OCI-LY3 (cell line): ENCODE measurements around the gene IFNA13.

Experiments
- H2AFZ ChIP-seq: fragments of 200-600, 300-600 bp; shearing (Covaris generic); 2 replicates; pipeline ENCODE4 v1.6.0; 2014; ENCODE audit warnings: antibody characterized with exemption, low read depth, low read length
- H3K27ac ChIP-seq: fragments of 200-600, 300-600 bp; sonication (generic); 2 replicates; pipeline ENCODE4 v1.5.1; 2014; ENCODE audit warnings: mild to moderate bottlenecking, low read length, moderate library complexity, mixed read lengths
- H3K27me3 ChIP-seq: fragments of 200-600, 300-600 bp; sonication (generic); 2 replicates; pipeline ENCODE4 v1.6.1; 2014; ENCODE audit warnings: low read depth, low read length, mixed read lengths
- H3K36me3 ChIP-seq: fragments of 200-600, 300-600 bp; sonication (generic); replicated peaks from 2 replicates; pipeline ENCODE3; 2014; ENCODE audit warnings: low read depth, low read length, mixed read lengths
- H3K4me1 ChIP-seq: fragments of 300-600, 200-600 bp; sonication (generic); 2 replicates; pipeline ENCODE4 v1.6.1; 2014; ENCODE audit warnings: low read length, mixed read lengths
- H3K4me2 ChIP-seq: fragments of 200-600, 300-600 bp; sonication (generic); 2 replicates; pipeline ENCODE4 v1.6.1; 2014; ENCODE audit warnings: low read length, mixed read lengths
- H3K4me3 ChIP-seq: fragments of 300-600, 200-600 bp; sonication (generic); 2 replicates; pipeline ENCODE4 v1.5.1; 2014; ENCODE audit warnings: antibody characterized with exemption, mild to moderate bottlenecking, low read length, moderate library complexity
- H3K79me2 ChIP-seq: fragments of 300-600, 200-600 bp; shearing (Covaris generic); 2 replicates; pipeline ENCODE4 v1.6.1; 2014; ENCODE audit warnings: mild to moderate bottlenecking, low read length, mixed read lengths
- H3K9ac ChIP-seq: fragments of 300-600, 200-600 bp; shearing (Covaris generic); 2 replicates; pipeline ENCODE4 v1.6.0; 2014; ENCODE audit warnings: mild to moderate bottlenecking, low read length, moderate library complexity
- H3K9me3 ChIP-seq: fragments of 200-600, 300-600 bp; shearing (Covaris generic); 2 replicates; pipeline ENCODE4 v1.6.1; 2014; ENCODE audit warnings: low read length, mixed read lengths; ENCODE audit not compliant: insufficient read depth
- H4K20me1 ChIP-seq: fragments of 200-600, 300-600 bp; sonication (generic); 2 replicates; pipeline ENCODE4 v1.6.1; 2016; ENCODE audit warnings: low read length, mixed read lengths; ENCODE audit not compliant: insufficient read depth
- EZH2phosphoT487 ChIP-seq: fragments of 200-600 bp; shearing (Covaris generic); IDR thresholded peaks from 2 replicates; pipeline ENCODE4 v1.6.1; 2018; ENCODE audit warnings: antibody characterized with exemption, mixed run types, low read depth
- TF ChIP-seq, protein P1 (sequence below): fragments of 200-600, 300-600 bp; sonication (generic); IDR thresholded peaks from 2 replicates; pipeline ENCODE4 v1.5.1; 2014; ENCODE audit warnings: antibody characterized with exemption, low read length, low read depth

Gene IFNA13

DNA sequence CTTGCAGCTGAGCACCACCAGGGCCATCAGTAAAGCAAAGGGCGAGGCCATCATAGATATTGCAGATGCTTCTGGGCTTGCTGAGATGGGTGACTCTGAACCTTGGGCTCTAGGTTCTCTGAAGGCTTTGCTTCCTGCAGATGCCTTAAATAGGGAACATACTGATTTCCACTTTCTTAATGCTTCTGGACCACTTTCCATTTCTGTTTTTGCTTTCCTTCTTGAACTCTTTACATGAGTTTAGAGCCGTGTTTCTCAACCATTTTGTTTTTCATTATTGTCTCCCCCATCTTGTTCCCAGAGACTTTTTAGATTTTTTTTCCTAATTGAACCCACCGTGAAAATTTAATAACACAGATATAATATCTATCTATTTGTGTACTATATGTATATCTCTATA lies at the start of gene IFNA13:
IFNA13 (minus strand) TSS at position 101 of the 400 bp plus-strand sequence; CDS start at position 54, 47 bp downstream.
- Histone ChIP-seq H3K4me3 (no peak within 1 kb of the TSS), H3K79me2 (no peaks in the 10 kb centered on the region), H3K4me1 (peaks cover 9% of the 10 kb centered on the region), H2AFZ (no peak within 1 kb of the TSS), H3K27ac (no peak within 1 kb of the TSS), H3K27me3 (peaks cover 79% of the 10 kb centered on the region), H3K4me2 (no peak within 1 kb of the TSS), H4K20me1 (no peaks in the 10 kb centered on the region), H3K9me3 (no peaks in the 10 kb centered on the region), H3K36me3 (no peaks in the 10 kb centered on the region), H3K9ac (no peak within 1 kb of the TSS)
- no peak for TF ChIP-seq EZH2phosphoT487
- TF ChIP-seq, protein P1, sequence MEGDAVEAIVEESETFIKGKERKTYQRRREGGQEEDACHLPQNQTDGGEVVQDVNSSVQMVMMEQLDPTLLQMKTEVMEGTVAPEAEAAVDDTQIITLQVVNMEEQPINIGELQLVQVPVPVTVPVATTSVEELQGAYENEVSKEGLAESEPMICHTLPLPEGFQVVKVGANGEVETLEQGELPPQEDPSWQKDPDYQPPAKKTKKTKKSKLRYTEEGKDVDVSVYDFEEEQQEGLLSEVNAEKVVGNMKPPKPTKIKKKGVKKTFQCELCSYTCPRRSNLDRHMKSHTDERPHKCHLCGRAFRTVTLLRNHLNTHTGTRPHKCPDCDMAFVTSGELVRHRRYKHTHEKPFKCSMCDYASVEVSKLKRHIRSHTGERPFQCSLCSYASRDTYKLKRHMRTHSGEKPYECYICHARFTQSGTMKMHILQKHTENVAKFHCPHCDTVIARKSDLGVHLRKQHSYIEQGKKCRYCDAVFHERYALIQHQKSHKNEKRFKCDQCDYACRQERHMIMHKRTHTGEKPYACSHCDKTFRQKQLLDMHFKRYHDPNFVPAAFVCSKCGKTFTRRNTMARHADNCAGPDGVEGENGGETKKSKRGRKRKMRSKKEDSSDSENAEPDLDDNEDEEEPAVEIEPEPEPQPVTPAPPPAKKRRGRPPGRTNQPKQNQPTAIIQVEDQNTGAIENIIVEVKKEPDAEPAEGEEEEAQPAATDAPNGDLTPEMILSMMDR: no peak

DNA sequence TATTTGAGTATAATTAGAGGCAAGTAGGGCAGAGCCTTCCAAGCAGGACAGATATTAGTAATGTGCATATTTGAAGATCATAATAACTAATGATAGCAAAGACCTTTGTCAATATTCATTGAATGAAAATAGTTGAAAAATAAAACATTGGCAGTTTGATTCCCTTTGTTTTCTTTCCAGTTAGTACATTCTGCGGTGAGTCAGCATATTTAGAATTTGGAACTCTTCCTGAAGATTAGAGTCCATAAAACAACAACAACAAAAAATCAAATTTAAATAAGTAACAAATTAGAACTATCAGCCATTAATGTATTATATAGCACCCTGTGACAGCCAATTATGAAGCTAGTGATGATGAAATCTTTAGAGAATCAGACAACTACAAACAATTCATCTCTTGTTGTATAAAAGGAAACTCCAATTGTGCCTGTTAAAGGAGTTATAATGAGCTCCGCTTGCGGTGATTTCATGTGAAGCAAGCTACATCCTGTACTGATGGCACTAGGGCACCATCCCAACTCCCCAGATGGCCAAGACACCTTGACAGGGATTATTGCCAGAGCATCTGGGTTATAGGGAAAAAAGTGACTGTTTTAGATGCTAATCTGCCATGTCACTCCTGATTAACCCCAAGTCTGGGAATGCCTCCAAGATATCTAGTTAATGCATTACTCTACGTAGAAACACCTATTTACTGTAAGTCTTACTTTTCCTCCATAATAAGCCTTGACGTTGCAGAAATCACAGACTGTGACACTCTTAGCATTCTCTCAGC lies 47.8 kb upstream of the IFNA13 start:
- Histone ChIP-seq H4K20me1 (peaks cover 12% of the 10 kb centered on the region; the same call in 1 of the 2 replicates), H3K27me3 (peaks cover 95% of the 10 kb centered on the region), H3K9ac (no peak overlapping the region), H3K27ac (no peak overlapping the region), H3K4me2 (no peak overlapping the region), H3K79me2 (no peaks in the 10 kb centered on the region), H3K4me1 (peaks cover 11% of the 10 kb centered on the region), H3K9me3 (no peaks in the 10 kb centered on the region), H2AFZ (no peak overlapping the region), H3K36me3 (no peaks in the 10 kb centered on the region), H3K4me3 (no peak overlapping the region)
- TF ChIP-seq, protein P1: no peak
- no peak for TF ChIP-seq EZH2phosphoT487

DNA sequence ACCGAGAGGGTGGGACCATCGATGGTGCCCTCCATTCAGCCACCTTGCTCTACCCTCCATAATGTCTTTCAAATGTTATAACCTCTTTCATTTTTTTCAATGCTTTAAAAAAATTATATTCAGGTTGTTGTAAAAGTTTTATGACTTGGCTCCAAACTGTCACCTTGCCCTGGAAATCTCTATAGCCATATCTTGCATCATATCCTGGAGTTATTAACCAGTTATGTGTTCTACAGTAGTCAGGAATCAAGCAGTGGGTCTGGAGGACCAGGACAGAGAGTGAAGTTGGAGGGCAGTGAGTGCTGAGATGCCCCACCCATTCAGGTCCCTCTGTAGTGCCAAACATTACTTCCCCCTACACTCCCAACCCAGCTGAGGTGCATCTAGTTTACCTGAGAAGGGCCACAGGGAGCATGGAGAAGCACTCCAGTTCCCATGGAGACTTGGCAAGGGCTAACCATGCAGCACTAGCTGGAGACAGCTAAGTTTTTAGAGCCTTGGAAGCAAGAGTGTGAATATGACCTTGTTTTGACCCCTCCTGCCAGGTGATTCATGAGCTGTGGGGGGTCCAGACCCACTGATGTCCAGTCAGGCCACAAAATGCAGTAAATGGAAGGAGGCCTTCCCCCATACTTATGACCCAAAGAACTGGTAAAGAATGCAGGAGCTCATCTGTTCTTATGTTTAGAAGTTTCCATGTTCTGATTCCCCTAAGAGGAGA lies 46.5 kb upstream of the IFNA13 start:
- no peaks in the 10 kb centered on the region for H3K36me3 ChIP-seq
- H3K4me3 ChIP-seq: no peak overlapping the region
- no peak overlapping the region for H3K4me2 ChIP-seq
- no peaks in the 10 kb centered on the region for H3K9me3 ChIP-seq
- no peak overlapping the region for H3K9ac ChIP-seq
- TF ChIP-seq EZH2phosphoT487: no peak
- TF ChIP-seq, protein P1: no peak
- H3K27ac ChIP-seq: no peak overlapping the region
- H3K4me1 ChIP-seq: peaks cover 11% of the 10 kb centered on the region
- H3K79me2 ChIP-seq: no peaks in the 10 kb centered on the region
- H4K20me1 ChIP-seq: 0 out of 2 replicates have a peak, but pooled peaks cover 9% of the 10 kb centered on the region
- H3K27me3 ChIP-seq: peaks cover 93% of the 10 kb centered on the region
- H2AFZ ChIP-seq: no peak overlapping the region

DNA sequence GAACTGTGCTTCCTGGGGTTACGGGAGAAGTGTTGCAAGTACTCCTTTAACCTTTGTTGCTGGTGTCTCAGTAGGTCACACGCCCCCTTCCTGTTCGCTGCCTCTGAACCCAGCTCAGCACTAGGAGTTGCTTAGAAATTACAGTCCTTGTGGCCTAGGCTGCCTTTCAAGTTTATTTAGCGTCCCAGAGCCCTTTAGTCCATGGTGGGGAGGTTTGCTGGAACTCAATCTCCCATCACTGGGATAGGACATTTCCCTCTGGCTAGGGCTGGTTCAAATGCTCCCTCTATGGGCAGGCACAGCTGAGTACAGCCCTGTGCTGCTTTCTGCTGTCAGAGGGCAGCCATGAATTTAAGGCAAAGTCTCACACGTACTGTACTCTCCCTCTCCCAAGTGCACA lies 45.8 kb upstream of the IFNA13 start:
- Histone ChIP-seq H3K27me3 (peaks cover 93% of the 10 kb centered on the region), H3K79me2 (no peaks in the 10 kb centered on the region), H3K27ac (no peak overlapping the region), H3K4me3 (no peak overlapping the region), H3K9me3 (no peaks in the 10 kb centered on the region), H4K20me1 (0 out of 2 replicates have a peak, but pooled peaks cover 11% of the 10 kb centered on the region), H3K9ac (no peak overlapping the region), H3K4me2 (no peak overlapping the region), H2AFZ (no peak overlapping the region), H3K36me3 (no peaks in the 10 kb centered on the region), H3K4me1 (peaks cover 11% of the 10 kb centered on the region)
- no peak for TF ChIP-seq EZH2phosphoT487
- TF ChIP-seq, protein P1: peak; percentile 48
